ENCODE measurements around the gene HSF4.

GRCh38 chr16:67165121-67166078 is 855 bp downstream of the HSF4 start:
- TF ChIP-seq POLR2AphosphoS5 (IDR thresholded peaks at IDR 0.05; ENCODE audit: low read depth, low read length) (no peak), TAF1 (IDR thresholded peaks at IDR 0.05; ENCODE audit: low read depth, low read length) (no peak), POLR2A (IDR thresholded peaks at IDR 0.05; ENCODE audit: low read depth, low read length) (no peak), POU2F2 (IDR thresholded peaks at IDR 0.05; ENCODE audit: low read depth, low read length) (no peak), SPI1 (IDR thresholded peaks at IDR 0.05; ENCODE audit: low read depth, low read length) (no peak), PAX5 (IDR thresholded peaks at IDR 0.05; ENCODE audit: insufficient read depth, low read length, severe bottlenecking) (no peak)
